Mesendoderm (in vitro differentiated cells): Measurements from ENCODE around the gene LRRC32.

Experiments used
- DNase-seq: peaks from one replicate; pipeline ENCODE4 v3.0.0; 2013
- H2AK5ac ChIP-seq: 2 replicates; pipeline ENCODE4 v1.6.1; 2013; ENCODE audit warnings: low read length, inconsistent platforms
- H2BK120ac ChIP-seq: 2 replicates; pipeline ENCODE4 v1.6.1; 2013; ENCODE audit warnings: low read depth, mild to moderate bottlenecking, low read length, moderate library complexity, mixed read lengths
- H2BK15ac ChIP-seq: replicated peaks from 2 replicates; pipeline ENCODE4 v1.6.1; 2013; ENCODE audit warnings: low read depth, mild to moderate bottlenecking, moderate library complexity
- H2BK5ac ChIP-seq: 2 replicates; pipeline ENCODE4 v1.6.1; 2013; ENCODE audit warnings: low read length, inconsistent platforms
- H3K18ac ChIP-seq: 2 replicates; pipeline ENCODE4 v1.6.1; 2013; ENCODE audit warnings: mild to moderate bottlenecking, low read length, mixed read lengths
- H3K23ac ChIP-seq: one replicate; pipeline ENCODE4 v1.6.1; 2013; ENCODE audit warnings: low read length
- H3K27ac ChIP-seq: 2 replicates; pipeline ENCODE4 v1.5.1; 2013; ENCODE audit warnings: low read depth, mild to moderate bottlenecking, inconsistent platforms, low read length, moderate library complexity
- H3K27me3 ChIP-seq: 2 replicates; pipeline ENCODE4 v1.6.1; 2013; ENCODE audit warnings: low read length, control low read depth, mild to moderate bottlenecking, inconsistent platforms; ENCODE audit not compliant: insufficient read depth, poor library complexity
- H3K36me3 ChIP-seq: 2 replicates; pipeline ENCODE4 v1.6.1; 2013; ENCODE audit warnings: low read length, inconsistent platforms; ENCODE audit not compliant: control insufficient read depth, insufficient read depth
- H3K4ac ChIP-seq: one replicate; pipeline ENCODE4 v1.6.1; 2013; ENCODE audit warnings: low read depth, mild to moderate bottlenecking, low read length, moderate library complexity
- H3K4me1 ChIP-seq: 2 replicates; pipeline ENCODE4 v1.6.1; 2013; ENCODE audit warnings: low read depth, low read length, inconsistent platforms; ENCODE audit not compliant: control insufficient read depth
- H3K4me2 ChIP-seq: 2 replicates; pipeline ENCODE4 v1.6.1; 2013; ENCODE audit warnings: low read length
- H3K4me3 ChIP-seq: 2 replicates; pipeline ENCODE4 v1.5.1; 2013; ENCODE audit warnings: mild to moderate bottlenecking, low read length
- H3K56ac ChIP-seq: one replicate; pipeline ENCODE4 v1.6.1; 2013; ENCODE audit warnings: low read length
- H3K79me1 ChIP-seq: 2 replicates; pipeline ENCODE4 v1.6.1; 2013; ENCODE audit warnings: low read length, inconsistent platforms
- H3K79me2 ChIP-seq: 2 replicates; pipeline ENCODE4 v1.6.1; 2013; ENCODE audit warnings: mild to moderate bottlenecking, low read length; ENCODE audit not compliant: control insufficient read depth, insufficient read depth
- H3K9ac ChIP-seq: 2 replicates; pipeline ENCODE4 v1.6.1; 2013; ENCODE audit warnings: low read length, inconsistent platforms
- H4K5ac ChIP-seq: one replicate; pipeline ENCODE4 v1.6.1; 2013; ENCODE audit warnings: low read length
- H4K8ac ChIP-seq: one replicate; pipeline ENCODE4 v1.6.1; 2013; ENCODE audit warnings: low read depth, mild to moderate bottlenecking, control low read depth, low read length, moderate library complexity
- WGBS: extraction: QIAGEN DNeasy Blood & Tissue Kit; methylation state at CpG from one replicate; pipeline ENCODE4 v1.1.7; 2013; ENCODE audit warnings: low lambda C conversion rate, missing lambda C conversion rate; ENCODE audit not compliant: insufficient coverage; ENCODE audit errors: extremely low coverage; 5-methylcytosine and 5-hydroxymethylcytosine counted together

LRRC32 gene

DNA sequence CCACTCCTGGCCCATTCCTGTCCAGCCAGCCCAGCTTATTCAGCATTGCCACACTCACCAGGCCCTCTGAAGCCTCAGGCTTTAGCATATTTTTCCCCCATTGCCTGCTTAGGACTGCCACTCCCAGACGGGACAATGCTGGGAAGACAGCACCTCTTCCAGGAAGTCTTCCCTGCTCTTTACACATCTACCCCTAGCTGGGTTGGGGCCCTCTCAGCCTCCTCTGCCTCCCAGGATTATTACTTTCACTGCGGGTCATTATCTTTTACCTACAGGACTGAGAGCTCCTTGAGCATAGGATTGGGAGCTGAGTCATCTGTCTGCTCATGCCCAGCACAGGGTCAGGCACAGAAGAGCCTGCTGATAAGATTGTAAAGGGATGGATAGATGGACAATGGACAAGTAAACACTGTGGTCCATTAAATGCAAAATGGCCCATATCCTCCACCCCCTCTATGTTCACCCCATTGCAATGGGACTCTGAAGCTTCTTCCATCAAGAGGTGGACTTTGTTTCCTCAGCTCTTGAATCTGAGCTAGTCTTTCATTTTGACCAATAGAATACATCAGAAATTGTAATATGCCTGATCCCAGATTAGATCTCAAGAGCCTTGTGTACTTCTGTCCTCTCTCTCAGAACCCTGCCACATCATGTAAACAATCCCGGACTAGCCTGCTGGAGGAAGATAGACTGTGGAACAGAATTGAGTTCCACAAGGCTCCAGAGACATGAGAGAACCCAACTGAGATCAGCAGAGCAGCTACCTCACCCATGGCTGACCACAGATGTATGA is 32.0 kb upstream of the LRRC32 start:
- no peak overlapping the region for H4K5ac ChIP-seq
- DNase-seq, result no peak
- H3K9ac ChIP-seq, result no peak overlapping the region
- no CpG with 5 or more reads among the region's 3 CpGs for WGBS
- no peak overlapping the region for H2AK5ac ChIP-seq
- no peak overlapping the region for H3K18ac ChIP-seq
- H2BK5ac ChIP-seq, result no peak overlapping the region
- H4K8ac ChIP-seq, result no peak overlapping the region
- no peak overlapping the region for H2BK15ac ChIP-seq
- no peaks in the 10 kb centered on the region for H3K79me2 ChIP-seq
- no peak overlapping the region for H3K4me3 ChIP-seq
- H3K23ac ChIP-seq, result no peak overlapping the region
- H2BK120ac ChIP-seq, result no peak overlapping the region
- no peak overlapping the region for H3K27ac ChIP-seq
- H3K36me3 ChIP-seq, result no peaks in the 10 kb centered on the region
- no peaks in the 10 kb centered on the region for H3K27me3 ChIP-seq
- no peak overlapping the region for H3K4me2 ChIP-seq
- no peak overlapping the region for H3K4ac ChIP-seq
- H3K79me1 ChIP-seq, result no peaks in the 10 kb centered on the region
- H3K4me1 ChIP-seq, result peaks cover 2% of the 10 kb centered on the region
- H3K56ac ChIP-seq, result no peak overlapping the region

DNA sequence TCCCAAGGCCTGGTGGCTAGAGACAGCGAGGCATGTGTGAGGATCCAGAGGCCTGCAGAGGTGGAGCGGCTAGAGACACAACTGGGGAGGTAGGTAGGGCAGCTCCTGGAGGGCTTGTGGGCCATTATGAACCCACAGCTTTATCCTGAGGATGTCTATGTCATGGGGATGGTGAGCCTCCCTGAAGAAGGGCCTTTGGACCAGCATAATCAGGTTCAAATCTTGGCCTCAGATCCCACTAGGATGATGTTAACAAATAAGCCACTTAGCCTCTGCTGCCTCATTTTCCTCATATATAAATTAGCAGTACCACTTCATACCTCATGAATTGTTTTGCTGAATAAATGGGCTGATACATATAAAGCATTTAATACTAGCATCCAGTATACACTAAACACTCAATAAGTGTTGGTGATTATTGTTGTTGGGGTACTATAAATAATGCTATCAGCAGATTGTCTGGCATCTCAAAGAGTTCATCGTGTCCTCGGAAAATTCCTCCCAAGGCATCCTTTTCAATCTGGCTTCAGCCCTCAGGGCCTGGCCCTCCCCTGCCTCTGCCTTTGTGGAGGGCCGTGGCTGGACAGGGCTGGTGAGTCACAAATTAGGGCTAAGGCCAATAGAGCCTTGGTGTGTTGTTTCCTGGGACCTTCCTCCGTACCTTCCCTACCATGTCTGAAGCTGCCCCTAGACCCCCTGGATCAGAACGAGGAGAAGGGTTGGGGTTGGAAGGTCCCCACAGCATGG is 30.9 kb upstream of the LRRC32 start:
- Histone ChIP-seq H3K4me3 (no peak overlapping the region), H3K4ac (no peak overlapping the region), H3K18ac (no peak overlapping the region), H3K27me3 (no peaks in the 10 kb centered on the region), H4K5ac (no peak overlapping the region), H3K56ac (no peak overlapping the region), H3K4me1 (peaks cover 2% of the 10 kb centered on the region), H3K23ac (no peak overlapping the region), H3K79me2 (no peaks in the 10 kb centered on the region), H2BK5ac (no peak overlapping the region), H3K79me1 (no peaks in the 10 kb centered on the region), H2BK15ac (no peak overlapping the region), H2BK120ac (no peak overlapping the region), H3K9ac (no peak overlapping the region), H3K27ac (no peak overlapping the region), H2AK5ac (no peak overlapping the region), H4K8ac (no peak overlapping the region), H3K36me3 (no peaks in the 10 kb centered on the region), H3K4me2 (no peak overlapping the region)
- peak; percentile 26 for DNase-seq
- no CpG with 5 or more reads among the region's 7 CpGs for WGBS

DNA sequence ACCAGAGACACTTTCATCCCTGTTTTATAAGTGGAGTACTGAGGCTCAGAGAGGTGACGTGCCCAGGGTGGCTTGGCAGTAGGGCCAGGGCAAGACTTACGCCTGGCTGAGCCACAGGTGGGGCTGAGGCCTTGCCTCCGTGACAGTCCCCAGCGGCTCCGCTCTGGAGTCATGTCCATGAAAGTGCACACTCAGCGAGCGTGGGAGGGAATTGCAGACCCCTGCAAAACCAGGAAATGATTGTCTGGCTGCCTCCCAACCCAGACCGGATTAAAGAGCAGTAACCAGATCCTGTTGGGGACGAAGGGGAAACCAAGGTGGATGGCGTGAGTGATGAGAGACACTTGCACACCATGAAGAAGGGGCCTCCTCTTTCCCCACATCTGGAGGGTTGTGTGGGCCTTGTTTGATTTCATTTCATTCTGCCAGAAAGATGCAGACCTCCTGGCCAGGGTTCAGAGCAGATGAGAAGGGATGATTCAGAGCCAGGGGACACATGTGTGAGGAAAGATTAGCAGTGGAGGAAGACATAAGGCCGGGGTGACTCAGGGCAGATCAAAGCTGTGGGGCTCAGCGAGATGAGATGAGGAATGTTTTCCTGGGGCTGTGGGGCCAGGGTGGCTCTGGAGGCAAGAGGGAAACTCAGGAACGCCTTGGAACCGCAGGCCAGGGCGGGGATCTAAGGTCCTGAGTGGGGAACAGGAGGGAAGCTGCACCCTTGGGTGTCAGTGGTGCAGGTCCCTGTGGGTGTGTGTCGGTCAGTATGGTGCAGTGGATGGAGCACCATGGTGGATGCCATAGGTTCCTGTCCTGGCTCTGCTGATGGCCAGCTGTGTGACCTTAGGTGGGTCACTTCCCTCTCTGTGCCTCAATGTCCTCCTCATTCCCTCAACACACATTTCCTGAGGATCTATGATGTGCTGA is 29.9 kb upstream of the LRRC32 start:
- DNase-seq, result no peak
- Histone ChIP-seq H3K79me2 (no peaks in the 10 kb centered on the region), H3K9ac (no peak overlapping the region), H3K23ac (no peak overlapping the region), H3K4me1 (peaks cover 2% of the 10 kb centered on the region), H2BK5ac (no peak overlapping the region), H3K79me1 (no peaks in the 10 kb centered on the region), H3K36me3 (no peaks in the 10 kb centered on the region), H3K4ac (no peak overlapping the region), H4K5ac (no peak overlapping the region), H3K4me2 (no peak overlapping the region), H3K56ac (no peak overlapping the region), H3K27me3 (no peaks in the 10 kb centered on the region), H3K18ac (no peak overlapping the region), H2AK5ac (no peak overlapping the region), H4K8ac (no peak overlapping the region), H3K27ac (no peak overlapping the region), H2BK15ac (no peak overlapping the region), H2BK120ac (no peak overlapping the region), H3K4me3 (no peak overlapping the region)
- WGBS, result no CpG with 5 or more reads among the region's 16 CpGs

DNA sequence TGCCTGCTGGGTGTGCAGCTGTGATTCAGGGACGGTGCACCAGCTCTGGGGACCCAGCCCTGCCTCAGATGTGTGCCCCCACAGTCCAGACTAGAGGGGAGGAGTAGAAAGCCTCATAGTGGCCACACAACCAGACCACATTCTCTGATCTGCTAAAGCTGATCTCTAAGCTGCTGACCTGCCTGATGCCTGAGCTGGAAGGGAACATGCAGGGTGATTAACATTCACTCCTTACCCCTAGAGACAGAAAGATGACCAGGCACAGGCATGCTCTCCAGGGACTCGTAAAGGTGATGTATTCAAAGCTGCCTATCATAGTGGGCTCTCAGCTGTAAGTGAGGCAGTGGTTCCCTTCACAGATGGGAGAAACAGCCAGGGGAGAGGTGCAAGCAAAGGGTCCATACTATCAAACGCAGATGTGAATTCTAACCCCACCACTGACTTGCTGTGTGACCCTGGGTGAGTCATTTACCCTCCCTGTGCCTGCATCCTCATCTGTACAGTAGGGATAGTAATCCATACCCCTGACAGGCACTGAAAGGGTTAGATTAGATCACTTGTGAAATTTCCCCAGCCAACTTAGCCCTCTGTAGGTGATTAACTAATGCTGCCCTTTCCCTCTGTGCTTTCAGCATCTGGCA is 29.0 kb upstream of the LRRC32 start:
- Histone ChIP-seq H2AK5ac (no peak overlapping the region), H3K79me2 (no peaks in the 10 kb centered on the region), H3K4ac (no peak overlapping the region), H3K9ac (no peak overlapping the region), H3K79me1 (no peaks in the 10 kb centered on the region), H3K4me3 (no peak overlapping the region), H2BK15ac (no peak overlapping the region), H3K27ac (no peak overlapping the region), H3K4me2 (no peak overlapping the region), H2BK120ac (no peak overlapping the region), H3K4me1 (peaks cover 2% of the 10 kb centered on the region), H4K8ac (no peak overlapping the region), H4K5ac (no peak overlapping the region), H2BK5ac (no peak overlapping the region), H3K18ac (no peak overlapping the region), H3K36me3 (no peaks in the 10 kb centered on the region), H3K27me3 (no peaks in the 10 kb centered on the region), H3K56ac (no peak overlapping the region), H3K23ac (no peak overlapping the region)
- no peak for DNase-seq
- no CpG with 5 or more reads among the region's 3 CpGs for whole genome bisulfite sequencing

DNA sequence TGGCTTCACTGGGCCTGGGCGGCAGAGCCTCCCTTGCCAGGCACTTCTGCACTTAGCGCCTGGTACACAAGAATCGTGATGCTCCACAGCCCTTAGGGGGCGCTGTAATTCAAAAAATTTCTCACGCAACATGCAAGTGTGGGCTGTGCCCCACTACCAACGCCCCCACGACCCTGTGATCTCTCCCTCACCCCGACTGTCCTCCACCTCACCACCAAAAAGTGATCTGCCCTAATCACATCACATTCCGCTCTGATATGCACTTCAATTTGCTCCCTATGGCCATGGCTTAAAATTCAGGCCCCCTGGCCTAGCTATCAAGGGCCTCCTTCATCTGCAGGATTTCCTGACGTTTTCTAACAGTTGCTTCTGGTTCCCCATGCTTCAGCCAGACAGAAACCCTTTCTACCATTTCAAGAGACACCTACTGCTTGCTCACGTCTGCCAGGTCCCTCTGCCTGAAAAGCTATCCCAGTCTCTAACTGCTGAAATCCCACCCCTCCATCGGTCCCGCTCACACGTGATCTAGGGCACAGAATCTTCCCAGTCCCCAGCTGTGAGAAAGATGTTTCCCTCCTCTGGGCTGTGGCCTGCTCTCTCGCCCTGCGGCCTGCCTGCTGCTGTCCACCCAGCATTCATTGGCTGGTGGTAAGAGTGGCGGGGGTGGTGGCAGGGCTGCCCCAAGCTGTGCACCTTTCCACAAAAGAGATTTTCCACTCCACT is 27.9 kb upstream of the LRRC32 start:
- Histone ChIP-seq H4K5ac (no peak overlapping the region), H3K9ac (no peak overlapping the region), H2BK120ac (no peak overlapping the region), H2BK15ac (no peak overlapping the region), H3K36me3 (no peaks in the 10 kb centered on the region), H4K8ac (no peak overlapping the region), H3K27ac (no peak overlapping the region), H2AK5ac (no peak overlapping the region), H3K79me2 (no peaks in the 10 kb centered on the region), H3K56ac (peak overlapping the region; percentile 5), H3K4me1 (no peaks in the 10 kb centered on the region), H3K4me2 (no peak overlapping the region), H3K4ac (no peak overlapping the region), H3K23ac (no peak overlapping the region), H3K4me3 (no peak overlapping the region), H3K18ac (no peak overlapping the region), H3K27me3 (no peaks in the 10 kb centered on the region), H3K79me1 (no peaks in the 10 kb centered on the region), H2BK5ac (no peak overlapping the region)
- peak; percentile 69 for DNase-seq
- WGBS, result no CpG with 5 or more reads among the region's 17 CpGs
